T follicular helper cell (primary cell): ENCODE data around the gene ABR.
"Not testable (repeated sequence)": the region's sequence is repeated elsewhere in the genome, so short reads cannot be mapped to it uniquely, and the experiment has no call there.

Source experiments
- DNase-seq: peaks from one replicate; pipeline ENCODE4 v3.0.0-alpha.2; 2020; ENCODE audit warnings: low read depth

The ABR gene

DNA sequence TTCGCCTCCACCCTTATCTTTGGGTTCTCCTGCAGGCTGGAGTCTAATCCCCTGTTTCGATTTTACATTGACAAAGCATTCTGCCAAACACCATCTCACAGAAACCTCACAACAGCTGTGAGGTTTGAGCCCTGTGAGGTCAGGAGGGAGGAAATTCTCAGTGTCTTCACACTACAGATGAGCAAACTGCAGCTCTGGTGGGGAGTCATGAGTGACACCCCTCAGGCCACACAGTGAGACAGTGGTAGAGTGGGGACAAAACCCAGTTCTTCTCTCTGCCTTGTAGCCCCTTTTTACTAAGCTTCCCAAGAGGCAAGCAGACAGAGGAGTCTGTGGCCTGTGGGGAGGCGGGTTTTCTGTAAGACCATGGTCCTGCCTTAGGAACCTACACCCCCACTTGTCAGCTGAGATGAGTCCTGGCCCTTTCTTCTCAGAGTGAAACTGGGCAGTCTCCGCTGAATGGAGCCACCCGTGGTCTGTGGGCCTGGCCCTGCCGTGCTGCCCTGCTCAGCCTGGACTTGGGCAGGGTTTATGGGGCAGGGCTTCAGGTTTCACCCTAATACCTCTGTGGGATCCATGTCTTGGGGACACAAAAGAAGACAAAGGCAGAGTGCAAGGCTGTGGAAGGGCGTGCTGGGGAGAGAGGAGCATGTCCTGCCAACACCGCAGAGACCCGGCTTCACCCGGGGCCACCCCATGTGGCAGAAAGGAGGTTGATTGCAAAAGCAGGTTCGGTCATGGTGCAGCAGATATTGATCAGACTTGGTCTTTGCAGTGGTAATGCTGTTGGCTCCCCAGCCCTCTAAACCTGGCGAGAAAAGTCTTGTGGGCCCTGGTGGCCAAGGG, 59.0 kb downstream of the ABR start:
- DNase-seq: no peak

DNA sequence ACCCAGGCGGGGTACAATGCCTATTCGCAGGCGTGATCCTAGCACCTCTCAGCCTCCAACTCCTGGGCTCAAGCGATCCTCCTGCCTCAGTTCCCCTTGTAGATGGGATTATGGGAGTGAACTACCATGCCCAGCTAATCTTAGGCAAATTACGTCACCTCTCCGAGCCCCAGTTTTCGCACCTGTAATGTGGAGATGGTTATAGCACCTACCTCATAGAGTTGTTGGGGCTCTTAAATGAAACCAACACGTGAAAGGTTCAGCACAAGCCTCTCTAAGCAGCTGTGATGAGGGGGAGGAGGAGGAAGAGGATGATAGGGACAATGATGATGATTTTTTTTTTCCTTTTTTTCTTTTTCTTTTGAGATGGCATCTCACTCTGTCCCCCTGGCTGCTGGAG, 59.9 kb downstream of the ABR start:
- no peak for DNase-seq

DNA sequence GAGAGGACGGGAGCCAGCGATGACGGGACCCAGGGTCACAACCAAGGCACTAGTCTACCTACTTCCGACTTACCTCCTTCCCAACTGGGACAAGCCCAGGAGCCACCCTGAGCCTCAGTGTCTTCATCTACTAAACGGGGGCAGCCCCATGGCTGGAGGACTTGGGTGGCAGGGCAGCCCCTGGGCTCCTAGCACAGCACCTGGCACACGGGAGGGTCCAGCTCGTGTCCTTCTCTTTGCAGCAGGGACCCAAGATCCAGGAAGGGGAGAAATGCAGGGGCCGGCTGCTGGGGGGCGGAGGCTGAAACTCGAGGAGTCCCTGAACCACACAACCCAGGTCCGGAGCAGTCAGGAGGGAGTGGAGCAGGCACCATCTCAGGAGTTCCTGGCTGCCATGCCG, 63.2 kb downstream of the ABR start:
- DNase-seq: no peak

DNA sequence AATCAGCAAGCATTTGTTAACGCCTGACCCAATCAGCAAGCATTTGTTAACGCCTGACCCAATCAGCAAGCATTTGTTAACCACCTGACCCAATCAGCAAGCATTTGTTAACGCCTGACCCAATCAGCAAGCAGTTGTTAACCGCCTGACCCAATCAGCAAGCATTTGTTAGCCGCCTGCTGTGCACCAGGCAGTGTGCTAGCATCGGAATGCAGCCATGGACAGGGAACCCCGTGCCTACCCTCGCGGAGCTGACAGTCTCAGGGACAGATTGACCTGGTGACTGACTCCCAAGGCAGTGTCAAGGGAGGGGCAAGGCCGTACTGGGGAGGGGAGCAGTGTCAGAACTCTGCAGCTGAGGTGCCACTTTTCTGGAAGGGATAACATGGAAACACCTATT, 66.9 kb downstream of the ABR start:
- no peak for DNase-seq

DNA sequence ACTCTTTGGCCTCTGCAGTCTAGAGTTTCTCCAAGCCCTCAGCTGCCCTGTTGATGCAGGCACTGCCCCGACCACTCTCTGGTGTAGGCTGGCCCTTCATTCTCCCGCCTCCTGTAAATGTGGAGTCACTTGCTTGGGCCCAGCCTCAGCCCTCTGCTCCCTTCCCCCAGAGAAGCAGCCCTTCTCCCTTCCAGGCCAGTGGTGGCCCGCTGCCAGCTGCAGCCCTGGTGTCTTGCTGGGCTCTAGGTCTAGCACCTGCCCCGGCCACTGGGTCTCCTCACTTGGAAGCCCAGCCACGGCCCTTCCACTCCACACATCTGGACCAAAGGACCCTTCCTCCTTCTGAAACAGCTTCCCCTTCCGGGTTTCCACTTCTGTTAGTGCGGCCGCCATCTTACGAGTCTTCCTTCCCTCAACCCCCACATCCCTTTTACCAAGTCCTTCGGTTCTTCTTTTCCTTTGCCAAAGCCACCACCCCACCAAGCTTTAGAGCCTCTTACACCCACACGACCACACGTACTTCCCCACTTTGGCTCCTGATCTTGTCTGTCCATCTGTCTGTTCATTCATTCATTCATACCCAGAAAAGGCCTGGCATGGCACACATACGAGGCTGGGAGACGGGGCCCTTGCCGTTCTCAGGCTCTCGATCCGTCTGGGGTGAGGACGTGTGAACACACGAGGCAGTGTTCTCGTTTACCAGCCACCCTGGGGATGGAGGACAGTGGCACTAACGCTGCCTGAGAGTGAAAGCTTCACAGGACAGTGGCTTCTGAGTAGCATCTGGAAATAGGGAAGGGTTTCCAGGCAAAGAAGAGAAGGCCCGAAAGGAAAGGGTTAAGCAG, 68.0 kb downstream of the ABR start:
- DNase-seq: no peak

DNA sequence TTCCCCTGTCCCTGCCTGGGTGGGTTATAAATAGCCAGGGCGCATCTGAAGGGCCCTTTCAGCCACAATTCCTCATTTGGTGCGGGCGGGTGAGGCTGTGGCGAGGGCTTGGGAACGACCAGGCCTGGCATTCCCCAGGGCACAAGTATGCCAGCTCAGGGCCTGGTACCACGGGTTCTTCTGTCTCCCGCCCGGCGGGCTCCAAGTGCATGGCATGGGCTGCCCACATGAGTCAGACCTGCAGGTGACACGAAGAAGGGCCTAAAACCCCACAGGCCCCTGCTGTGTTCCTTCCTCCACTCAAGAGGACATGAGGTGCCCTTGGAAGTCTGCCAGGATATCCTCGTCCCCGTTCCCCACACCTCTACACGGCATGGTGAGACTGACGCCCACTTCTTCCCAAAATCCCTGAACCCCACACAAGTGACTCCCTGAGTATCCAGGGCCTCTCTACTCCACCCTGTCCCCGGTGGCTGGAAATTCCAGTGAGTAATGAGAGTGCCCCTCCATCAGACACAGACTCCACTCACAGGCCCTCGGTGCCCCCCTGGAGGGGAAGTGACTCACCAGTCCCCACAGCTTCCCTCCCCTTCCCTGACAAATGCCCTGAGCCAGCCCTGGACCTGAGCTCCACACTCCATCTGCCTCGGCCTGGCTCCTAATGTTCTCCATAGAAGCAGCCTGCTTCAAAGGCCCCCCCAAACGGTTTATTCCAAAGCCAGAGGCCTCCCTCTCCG, 68.8 kb downstream of the ABR start:
- no peak for DNase-seq

DNA sequence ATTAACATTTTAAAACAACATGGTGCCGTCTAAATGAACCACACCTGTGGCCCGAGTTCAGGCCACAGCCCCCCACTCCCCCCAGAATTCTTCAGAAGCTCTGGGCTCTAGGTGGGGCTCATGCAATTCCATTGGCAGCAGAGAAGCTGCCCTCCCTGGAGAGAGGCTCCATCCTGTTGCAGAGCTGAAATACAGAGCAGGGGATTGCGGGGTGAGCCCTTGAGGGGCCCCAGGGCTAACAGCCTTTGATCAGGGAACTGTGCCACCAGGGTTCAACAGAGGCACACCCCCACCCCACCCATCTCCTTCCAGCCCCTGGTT, 69.3 kb downstream of the ABR start:
- no peak for DNase-seq

DNA sequence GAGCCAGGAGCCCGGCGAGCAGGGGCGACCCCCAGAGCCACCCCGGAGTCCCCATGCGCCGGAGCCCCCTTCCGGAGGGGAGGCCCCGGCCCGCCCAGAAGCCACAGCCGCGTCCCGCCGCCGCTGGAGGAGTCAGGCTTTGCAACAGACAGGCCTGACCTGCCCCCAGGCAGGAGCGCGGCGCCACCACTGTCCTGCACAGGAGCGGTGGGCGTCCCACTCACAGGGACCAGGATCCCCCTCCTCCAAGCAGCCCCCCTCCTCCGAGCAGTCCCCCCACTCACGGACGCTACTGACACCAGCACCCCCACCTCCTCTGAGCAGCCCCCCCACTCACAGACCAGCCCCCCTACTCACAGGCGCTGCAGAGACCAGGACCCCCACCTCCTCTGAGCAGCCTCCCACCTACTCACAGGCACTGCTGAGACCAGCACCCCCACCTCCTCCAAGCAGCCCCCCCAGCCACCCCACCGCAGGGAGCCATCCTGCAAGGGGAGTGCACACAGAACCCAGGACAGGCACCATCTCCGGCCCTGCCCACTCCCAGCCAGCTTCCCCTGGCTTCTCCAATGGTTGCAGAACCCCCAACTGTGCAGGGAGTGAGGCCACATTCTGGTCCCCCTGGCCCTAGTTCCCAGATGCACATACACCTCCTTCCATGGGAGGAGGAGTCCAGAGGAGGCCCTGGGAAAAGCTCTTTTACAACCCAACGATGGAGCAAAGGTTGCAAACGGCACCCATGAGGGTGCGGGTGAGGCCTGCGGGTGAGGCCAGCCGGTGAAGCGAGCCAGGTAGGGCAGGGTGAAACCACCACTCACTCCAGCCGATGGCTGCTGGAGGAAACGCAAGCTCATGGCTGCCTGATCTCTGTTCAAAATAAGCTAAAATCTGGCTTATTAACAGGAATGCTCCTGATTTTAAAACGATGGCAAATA, 69.9 kb downstream of the ABR start:
- peak; percentile 20 for DNase-seq

DNA sequence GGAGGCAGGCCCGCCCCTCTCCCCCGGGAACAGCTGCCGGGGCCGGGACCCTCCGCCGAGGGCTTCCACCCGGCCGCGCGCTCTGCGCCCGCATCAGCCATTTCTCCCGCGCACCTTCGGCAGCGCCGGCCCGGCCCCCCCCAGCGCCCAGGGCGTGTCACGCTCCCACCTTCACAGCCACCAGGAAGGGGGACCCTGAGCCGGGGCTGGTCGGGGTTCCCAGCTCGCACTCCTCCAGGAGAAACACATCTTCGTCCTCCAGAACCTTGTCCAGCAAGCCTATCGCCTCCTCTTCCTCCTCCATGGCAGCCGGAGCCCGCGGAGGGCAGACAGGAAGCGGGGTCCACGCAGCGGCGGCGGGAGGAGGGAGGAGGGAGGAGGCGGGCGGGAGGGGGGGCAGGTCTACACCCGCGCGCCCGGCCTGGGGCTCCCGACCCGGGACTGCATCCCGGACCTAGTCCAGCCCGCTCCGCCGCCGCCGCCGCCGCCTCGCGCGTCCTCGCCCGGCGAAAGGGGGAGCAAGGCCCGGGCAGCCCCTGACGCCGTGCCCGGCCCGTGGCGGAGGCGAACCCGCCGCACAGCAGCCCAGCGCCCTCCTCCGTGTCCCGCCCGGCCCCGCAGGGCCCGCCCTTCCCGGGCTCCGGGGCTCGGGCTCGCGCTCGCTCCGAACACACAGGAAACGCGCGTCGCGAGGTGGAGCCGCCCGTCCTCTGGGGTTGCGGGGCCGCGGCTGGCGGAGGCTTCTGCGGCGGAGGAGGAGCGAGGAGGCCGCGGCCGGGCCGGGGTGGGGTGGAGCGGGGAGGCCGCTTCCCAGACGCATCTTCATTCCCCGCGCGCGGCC, 70.8 kb downstream of the ABR start:
- DNase-seq: peak; percentile 56

DNA sequence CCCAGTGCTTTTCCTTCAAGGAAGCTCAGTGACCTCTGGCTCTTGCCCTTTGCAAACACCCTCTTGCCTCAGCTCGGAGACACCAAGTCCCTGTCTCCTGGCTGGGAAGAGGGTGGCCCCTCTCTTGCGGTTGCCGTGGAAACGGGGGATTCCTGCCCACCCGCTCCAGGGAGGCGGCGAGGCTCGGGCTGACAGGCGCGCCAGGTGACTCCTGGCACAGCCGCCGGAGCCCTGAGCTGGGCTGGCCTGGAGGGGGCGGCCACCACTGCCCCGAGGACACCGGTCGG, 71.4 kb downstream of the ABR start:
- DNase-seq: no peak

DNA sequence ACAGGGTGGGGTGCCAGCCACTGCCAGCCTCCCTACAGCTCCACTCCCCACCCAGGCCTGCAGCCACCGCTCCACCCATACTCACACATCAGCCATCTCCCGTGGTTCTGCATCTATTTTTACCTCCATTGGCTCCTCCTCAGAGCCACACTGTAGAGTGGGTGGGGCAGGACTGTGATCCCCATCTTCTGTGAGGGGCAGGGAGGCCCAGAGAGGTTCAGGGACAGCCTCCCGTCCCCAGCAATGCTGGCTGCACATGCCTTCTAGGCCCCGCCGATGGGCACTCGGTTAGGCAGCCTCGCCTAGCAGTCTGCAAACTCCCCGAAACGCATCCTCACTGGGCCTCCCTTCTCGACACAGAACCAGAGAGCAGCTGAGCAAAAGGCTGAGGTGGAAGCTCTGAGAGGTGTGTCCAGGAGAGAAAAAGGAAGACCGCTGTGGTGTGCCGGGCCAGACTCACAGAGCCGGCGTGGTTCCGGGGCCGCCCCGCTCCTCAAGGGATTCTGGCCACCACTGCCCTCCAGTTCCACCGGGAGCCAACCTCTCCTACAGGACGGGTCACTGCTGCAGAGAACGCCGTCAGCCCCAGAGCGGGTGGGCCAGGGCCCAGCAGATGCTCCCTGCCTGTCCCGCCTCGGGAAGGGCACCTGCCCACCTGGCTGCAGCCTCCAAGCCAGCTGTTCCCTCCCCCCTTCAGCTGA, 71.9 kb downstream of the ABR start:
- DNase-seq: no peak

DNA sequence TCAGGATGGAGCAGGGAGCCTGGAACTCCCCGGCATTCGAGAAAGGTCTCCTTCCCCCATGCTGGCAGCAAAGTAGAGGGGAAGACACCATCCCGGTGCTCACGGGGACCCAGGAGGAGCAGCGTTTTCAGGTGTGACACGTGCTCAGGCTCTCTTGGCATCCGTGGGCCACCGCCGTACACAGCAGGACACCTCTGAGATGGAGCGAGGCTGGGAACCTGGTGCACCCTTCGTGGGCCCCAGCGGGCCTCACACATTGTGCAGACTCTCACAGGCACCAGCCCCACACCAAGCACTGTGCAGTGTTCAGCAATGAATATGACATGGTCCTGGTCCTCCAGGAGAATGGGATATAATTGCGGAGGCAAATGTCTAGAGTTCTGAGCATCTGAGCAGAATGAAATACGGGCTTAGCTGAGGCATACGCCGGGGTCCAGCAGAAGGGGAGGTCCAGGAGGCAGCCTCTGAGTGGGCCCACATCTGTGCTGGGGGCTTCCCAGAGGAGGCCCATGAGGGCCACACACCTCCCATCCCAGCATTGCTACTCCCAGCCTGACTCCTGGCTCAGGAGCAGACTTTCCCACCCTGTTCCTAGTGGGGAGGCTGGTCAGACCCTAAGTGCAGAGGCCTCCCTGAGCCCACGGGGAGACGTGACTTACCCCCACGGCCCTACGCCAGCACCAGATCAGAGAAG, 72.6 kb downstream of the ABR start:
- no peak for DNase-seq

DNA sequence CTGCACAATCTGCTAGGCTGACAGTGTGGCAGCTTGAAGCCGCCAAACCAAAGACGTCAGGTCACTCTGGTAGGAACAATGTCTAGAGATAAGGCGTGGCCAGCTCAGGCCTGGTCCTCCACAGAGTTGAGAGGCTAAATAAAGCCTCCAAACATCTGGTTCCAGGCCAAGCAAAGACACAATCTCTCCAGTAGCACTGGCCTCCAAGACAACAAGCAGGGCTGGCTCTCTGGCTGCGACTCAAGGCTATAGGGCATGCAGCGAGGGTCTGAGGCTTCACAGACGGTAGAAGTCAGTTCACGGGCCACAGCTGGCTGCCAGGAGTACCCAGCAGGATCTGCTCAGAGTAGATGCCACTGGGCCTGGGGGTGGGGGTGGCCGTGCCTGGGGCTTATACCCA, 75.6 kb downstream of the ABR start:
- DNase-seq: no peak

DNA sequence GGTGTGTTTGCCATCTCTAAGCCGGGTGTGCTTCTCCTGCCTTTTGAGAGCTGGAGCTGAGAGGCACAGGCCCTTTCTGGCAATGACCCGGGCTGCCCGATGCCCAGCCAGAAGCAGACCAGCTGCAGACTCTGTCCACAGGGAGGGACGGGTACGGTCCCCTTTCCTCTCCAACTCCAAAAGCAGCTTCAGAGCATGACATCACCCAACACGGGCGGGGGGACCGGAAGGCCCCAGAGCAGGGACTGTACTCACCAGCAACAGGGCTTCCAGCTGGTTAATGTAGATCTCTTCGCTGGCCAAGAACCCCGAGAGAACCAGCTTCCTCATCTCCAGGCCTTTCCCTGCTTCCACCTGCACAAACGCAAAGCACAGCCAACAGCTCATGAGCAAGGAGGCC, 79.4 kb downstream of the ABR start:
- no peak for DNase-seq

DNA sequence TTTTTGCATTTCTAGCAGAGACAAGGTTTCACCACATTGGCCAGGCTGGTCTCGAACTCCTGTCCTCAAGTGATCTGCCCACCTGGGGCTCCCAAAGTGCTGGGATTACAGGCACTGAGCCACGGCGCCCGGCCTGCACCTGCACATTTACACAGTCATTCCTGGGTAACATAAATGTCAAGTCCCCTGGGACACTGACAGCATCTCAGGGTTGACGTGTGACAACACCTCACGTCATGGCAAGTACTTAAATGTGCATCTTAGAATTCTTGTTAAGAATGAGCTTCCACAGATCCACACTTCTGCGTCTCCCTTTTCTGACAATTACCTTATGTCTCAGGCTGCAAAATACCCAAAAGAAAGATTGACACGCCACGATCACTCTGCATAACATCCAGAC, 80.5 kb downstream of the ABR start:
- no peak for DNase-seq

DNA sequence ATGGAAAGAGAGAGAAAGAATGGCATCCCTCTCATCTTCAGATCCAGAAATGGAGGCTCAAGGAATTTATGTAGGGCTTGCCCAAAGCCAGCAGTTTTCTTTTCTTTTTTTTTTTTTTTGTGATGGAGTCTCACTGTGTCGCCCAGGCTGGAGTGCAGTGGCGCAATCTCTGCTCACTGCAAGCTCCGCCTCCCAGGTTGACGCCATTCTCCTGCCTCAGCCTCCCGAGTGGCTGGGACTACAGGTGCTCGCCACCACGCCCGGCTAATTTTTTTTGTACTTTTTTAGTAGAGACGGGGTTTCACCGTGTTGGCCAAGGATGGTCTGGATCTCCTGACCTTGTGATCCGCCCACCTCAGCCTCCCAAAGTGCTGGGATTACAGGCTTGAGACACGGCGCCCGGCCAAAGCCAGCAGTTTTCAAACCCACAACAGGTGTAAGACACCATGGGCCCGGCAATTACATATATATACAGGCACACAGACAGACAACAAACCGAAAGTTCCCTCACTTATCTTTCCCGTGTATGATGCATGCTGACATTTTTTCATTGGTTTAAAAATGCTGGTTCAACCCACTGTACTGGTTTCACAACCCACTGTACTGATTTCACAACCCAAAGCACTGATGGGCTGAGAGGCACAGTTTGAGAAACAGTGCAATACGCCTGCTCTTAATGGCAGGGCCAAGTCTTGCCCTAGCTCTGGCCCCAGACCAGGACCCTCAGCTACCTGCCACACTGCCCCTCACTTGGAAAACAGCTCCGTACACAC, 81.6 kb downstream of the ABR start:
- not testable (repeated sequence) for DNase-seq

DNA sequence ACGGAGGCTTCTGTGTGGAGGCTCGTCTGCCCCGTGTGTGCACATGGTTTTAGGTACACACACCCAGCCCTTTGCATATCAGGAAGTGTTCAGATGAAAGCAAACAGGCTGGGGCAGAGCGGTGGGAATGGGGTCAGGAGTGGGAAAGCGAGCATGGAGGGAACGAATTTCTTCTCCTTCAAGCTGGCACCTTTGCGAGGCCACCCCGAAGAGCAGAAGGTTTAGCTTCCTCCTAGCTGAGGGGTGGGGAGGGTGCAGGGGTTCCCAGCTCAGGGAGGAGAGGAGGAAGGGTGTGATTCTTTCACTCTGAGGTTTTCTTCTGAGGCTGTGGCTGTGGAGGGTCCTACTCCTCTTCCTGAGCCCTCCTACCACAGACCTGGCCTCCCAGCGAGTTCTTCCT, 83.6 kb downstream of the ABR start:
- DNase-seq: no peak

DNA sequence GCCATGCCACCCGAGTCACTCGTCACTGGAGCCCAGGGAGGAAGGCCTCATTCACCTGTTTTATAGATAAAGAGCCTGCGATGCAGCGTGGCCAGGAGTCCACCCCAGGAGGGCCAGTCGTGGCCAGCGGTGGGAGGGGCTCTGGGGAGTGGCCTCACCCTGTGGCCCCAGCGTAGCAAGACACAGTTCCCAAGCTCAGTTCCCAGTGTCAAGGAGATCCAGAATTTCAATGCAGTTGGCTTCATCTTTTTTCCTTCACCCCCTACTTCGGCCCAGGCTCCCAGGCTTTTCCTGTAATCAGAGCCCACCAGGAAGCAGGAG, 84.0 kb downstream of the ABR start:
- DNase-seq: no peak
